GM10847 (cell line): ENCODE results near the gene PLA2G1B.

Source experiments
- POLR2A ChIP-seq: IDR thresholded peaks from 2 replicates; pipeline ENCODE4 v1.6.1; 2011; ENCODE audit not compliant: insufficient read length; ENCODE audit errors: extremely low read depth

Gene PLA2G1B

DNA sequence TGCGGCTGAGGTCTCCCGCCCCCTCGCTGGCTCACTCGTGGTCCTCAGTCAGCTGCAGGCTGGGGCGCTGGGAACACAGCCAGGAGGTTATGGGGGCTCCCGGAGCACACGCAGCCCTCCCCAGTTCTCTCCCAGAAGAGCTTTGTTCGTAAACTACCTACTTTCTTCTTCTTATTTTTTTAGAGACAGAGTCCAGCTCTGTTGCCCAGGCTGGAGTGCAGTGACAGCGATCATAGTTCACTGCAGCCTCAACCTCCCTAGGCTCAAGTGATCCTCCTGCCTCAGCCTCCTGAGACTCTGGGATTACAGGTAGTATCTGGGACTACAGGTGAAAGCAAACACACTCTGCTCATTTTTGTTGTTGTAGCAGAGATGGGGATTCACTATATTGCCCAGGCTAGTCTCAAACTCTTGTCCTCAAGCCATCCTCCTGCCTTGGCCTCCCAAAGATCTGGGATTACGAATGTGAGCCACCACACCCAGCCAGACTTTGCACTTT is 15.5 kb upstream of the PLA2G1B start:
- TF ChIP-seq POLR2A = no peak

- no peak for TF ChIP-seq POLR2A
These were observed 14.8 kb upstream of the PLA2G1B start for GRCh38 chr12:120342175-120343038.

- no peak for TF ChIP-seq POLR2A
These were observed 11.7 kb upstream of the PLA2G1B start for GRCh38 chr12:120339256-120339655.

DNA sequence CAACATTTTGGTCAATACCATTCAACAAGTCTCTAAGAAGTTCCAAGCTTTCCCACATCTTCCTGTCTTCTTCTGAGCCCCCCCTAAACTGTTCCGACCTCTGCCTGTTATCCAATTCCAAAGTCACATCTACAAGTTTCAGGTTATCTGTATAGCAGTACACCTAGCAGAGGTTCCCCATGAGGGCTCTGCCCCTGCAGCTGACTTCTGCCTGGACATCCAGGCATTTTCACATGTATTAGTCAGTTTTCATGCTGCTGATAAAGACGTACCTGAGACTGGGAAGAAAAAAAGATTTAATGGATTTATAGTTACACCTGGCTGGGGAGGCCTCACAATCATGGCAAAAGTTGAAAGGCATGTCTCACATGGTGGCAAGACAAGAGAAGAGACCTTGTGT is 10.2 kb upstream of the PLA2G1B start:
- no peak for TF ChIP-seq POLR2A

DNA sequence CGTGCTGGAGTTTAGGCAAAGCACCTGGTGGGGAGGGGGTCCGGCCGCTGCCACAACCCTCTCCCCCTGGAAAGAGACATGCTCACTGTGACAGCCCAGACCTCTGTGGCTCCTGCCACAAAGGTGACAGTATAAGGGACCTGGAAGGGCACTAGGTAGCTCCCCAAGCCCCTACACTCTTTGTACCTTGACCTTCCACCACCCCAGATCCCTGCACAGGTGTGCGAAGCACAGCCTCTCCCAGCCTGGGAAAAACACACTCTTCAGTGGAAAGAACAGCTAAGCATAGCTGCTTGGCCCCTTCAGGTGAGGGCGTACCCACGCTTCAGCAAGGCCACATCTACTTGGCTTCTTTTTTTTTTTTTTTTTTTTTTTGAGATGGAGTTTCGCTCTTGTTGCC is 4.9 kb upstream of the PLA2G1B start:
- no peak for TF ChIP-seq POLR2A

GRCh38 chr12:120332041-120332440 is 4.5 kb upstream of the PLA2G1B start:
- no peak for TF ChIP-seq POLR2A

- no peak for TF ChIP-seq POLR2A
These were observed 3.8 kb upstream of the PLA2G1B start for GRCh38 chr12:120331390-120331789.

DNA sequence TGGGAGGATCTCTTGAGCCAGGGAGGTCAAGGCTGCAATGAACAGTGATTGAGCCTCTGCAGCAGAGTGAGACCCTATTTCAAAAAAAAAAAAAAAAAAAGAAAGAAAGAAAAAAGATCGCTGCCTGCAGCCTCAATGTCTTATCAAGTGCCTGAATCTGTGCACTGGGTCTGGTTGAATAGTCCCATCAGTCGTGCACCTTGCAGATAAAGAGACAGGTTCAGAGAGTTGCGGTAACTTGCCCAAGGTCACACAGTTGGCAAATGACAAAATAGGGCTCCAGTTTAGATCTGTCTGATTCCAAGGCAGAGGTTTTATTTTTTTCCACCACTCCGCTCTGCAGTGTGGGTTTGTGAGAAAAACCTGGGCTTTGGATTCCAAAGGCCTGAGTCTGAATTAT is 649 bp upstream of the PLA2G1B start:
- no peak for TF ChIP-seq POLR2A

DNA sequence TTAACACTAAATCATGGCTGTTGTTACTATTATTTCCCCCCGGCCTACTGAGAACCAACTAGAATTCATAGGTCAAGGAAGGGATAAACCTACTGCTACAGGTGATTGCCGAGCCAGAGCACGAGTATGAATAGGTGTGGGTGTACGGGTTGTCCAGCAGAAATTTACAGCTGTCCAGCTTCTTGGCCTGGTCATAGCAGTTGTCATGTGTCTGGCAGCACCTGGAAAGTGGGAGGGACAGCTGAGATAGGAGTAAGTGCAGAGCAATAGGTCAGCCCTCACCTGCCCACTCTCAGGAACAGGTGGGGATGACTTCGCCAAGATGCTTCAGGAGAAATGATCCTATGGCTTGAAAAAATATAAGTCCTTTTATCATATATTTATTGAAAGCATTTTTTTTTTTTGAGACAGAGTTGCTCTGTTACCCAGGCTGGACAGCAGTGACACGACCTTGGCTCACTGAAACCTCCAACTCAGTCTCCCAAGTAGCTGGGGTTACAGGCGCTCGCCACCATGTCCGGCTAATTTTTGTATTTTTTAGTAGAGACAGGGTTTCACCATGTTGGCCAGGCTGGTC is 2.6 kb downstream of the PLA2G1B start:
- no peak for TF ChIP-seq POLR2A

DNA sequence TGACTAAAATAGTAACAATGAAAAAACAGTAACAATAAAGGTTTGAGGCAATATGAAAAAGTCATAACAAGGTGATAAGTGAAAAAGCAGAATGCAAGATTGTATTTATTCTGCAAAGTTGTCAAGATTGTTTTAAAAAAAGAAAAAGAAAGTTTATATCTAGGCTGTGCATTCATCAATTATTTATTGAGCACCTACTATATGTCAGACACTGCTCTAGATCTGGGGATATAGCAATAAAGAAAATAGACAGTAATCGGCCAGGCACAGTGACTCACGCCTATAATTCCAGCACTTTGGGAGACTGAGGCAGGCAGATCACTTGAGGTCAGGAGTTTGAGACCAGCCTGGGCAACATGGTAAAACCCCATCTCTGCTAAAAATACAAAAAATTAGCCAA is 3.8 kb downstream of the PLA2G1B start:
- TF ChIP-seq POLR2A = no peak

DNA sequence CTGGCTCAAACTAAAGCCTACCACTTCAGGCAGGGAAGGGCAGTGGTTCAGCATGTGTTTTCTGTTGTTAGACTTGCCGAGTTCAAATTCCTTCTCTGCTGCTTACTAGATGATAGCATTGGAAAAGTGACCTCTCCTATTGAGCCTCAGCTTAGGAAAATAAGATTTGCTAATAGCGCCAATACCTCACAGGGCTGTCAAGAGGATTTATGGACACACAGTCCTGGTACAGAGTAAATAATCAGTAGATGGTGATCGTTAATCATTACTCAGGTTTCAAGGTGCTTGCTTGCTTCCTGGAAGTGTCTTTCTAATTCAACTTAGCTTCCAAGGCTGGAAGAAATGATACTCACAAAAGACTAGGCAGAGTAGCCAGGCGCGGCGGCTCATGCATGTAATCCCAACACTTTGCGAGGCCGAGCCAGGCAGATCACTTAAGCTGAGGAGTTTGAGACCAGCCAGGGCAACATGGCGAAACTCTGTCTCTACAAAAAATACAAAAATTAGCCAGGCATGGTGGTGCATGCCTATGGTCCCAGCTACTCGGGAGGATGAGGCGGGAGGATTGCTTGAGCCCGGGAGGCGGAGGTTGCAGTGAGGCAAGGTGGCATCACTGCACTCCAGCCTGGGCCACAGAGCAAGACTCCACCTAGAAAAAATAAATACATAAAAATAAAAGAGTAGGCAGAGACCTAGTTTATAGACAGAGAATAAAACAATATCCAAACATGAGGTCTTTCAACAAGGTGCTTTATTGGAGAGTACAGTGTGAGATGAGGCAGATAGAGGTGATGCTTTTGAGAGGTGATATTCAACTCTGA is 6.0 kb downstream of the PLA2G1B start:
- TF ChIP-seq POLR2A = no peak

GRCh38 chr12:120317224-120318105 is 10.1 kb downstream of the PLA2G1B start:
- TF ChIP-seq POLR2A = peak; percentile 76

DNA sequence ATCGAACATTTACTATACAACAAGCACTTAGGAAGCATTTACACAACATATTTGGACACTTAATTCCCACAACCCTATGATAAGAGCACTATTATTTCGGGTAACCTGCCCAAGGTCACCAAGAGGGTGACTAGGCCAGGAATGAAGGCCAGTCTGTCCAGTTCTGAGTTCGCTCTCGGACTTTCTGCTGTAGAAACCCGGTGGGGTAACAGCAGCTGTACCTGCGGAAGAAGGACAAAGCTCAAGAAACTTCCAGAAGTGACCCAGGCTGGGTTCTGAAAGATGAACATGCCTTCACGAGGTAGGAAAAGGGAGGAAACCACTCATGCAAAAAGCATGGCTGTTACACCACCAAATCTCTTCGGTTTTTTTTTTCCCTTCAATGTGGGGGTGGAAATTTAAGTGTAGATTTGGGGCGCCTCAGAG is 10.8 kb downstream of the PLA2G1B start:
- no peak for TF ChIP-seq POLR2A

- no peak for TF ChIP-seq POLR2A
These were observed 13.4 kb downstream of the PLA2G1B start for GRCh38 chr12:120314220-120314619.
